GM12872 (cell line): ENCODE data around the gene PTPRG.

Experiments
- TF ChIP-seq, protein P1 (sequence below): IDR thresholded peaks from 3 replicates; pipeline ENCODE4 v1.5.1; 2011; ENCODE audit warnings: low read depth, mild to moderate bottlenecking, low read length, moderate library complexity; ENCODE audit not compliant: insufficient read depth

The PTPRG gene

DNA sequence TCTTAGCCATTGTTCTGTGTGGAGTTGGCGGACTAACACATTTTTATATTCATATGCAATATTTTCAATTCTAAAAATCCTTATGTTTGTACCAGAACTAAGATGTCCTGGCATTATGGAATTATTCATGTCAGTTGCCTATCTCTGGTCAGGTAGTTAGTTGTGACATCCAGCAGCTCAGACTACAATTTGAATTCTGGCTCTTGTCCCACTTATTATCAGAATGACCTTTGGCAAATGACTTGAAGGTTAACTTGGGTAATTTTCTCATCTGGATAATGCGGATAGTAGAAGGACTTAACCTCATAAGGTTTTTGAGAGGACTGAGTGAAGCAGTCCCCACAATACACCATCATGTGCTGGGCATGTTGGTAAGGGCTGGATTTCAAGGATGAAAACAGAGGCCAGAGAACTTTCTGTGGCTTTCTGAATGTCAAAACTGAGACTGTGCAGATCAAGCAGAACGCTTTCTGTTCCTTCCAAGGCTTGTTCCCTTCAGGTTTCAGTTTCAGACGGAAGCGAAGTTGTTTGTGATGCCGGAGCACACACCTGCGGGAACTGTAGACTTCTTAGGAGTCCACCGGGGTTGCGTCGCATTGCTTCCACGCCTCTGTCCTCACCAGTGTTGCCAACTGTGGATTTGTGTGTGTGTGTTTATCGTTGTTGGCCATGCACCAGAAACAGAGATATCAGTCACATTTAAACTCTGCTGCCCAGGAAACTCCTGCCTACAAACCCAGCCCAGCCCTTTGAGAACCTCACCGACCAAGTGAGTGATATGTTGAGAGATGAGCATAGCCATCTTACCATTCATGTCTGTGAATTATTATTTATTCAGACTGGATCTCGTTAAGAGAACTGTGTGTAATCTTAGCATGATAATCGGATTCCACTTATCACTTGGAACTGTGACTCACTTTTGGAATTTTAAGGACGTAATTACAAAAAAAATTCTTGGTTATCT is 76.0 kb downstream of the PTPRG start:
- TF ChIP-seq, protein P1, sequence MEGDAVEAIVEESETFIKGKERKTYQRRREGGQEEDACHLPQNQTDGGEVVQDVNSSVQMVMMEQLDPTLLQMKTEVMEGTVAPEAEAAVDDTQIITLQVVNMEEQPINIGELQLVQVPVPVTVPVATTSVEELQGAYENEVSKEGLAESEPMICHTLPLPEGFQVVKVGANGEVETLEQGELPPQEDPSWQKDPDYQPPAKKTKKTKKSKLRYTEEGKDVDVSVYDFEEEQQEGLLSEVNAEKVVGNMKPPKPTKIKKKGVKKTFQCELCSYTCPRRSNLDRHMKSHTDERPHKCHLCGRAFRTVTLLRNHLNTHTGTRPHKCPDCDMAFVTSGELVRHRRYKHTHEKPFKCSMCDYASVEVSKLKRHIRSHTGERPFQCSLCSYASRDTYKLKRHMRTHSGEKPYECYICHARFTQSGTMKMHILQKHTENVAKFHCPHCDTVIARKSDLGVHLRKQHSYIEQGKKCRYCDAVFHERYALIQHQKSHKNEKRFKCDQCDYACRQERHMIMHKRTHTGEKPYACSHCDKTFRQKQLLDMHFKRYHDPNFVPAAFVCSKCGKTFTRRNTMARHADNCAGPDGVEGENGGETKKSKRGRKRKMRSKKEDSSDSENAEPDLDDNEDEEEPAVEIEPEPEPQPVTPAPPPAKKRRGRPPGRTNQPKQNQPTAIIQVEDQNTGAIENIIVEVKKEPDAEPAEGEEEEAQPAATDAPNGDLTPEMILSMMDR: no peak

DNA sequence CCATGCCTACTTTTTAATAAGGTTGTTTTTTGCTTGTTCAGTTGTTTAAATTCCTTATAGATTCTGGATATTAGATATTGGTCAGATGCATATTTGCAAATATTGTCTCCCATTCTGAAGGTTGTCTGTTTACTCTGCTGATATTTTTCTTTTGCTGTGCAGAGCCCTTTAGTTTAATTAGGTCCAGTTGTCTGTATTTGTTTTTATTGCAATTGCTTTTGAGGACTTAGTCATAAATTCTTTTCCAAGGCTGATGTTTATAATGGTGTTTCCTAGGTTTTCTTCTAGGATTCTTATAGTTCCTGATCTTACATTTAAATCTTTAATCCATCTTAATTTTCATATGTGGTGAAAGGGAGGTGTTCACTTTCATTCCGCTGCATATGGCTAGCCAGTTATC is 77.4 kb downstream of the PTPRG start:
- TF ChIP-seq, protein P1: no peak

DNA sequence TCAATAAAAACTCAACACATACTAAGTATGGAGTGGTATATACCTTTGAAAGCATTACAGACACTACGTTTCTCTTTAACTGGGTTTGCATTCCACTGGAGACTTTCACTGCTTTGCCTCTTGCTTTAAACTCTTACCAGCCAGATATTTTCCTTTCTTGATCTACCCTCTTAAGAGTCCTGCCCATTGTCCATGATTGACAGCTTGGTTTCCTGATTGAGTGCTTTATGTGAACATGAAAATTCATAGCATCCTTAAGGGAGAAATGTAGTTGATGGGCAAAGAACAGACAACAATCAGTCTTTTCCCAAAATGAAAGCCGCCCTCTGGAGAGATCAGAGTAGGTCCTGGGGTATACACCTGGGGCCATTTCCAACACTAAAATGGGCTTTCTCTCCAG is 78.6 kb downstream of the PTPRG start:
- TF ChIP-seq, protein P1: no peak

DNA sequence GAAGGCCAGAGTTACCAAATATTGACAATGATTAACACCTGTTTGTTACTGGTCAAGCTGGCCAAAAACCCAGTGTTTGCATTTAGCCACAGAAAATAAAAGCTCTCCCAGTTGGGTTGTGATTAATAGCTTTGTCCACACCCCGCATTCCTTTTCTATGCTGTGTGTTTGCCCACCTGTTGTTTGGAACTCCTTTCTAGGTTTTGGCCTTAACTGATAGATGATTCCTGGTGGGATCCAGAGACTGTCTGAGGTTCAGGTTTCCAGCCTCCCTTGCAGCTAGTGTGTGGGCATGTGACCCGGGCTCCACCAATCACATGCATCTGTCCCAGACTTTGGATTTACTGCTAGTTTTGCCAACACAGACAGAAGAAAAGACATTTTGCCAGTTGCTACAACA is 83.8 kb downstream of the PTPRG start:
- TF ChIP-seq, protein P1: no peak

DNA sequence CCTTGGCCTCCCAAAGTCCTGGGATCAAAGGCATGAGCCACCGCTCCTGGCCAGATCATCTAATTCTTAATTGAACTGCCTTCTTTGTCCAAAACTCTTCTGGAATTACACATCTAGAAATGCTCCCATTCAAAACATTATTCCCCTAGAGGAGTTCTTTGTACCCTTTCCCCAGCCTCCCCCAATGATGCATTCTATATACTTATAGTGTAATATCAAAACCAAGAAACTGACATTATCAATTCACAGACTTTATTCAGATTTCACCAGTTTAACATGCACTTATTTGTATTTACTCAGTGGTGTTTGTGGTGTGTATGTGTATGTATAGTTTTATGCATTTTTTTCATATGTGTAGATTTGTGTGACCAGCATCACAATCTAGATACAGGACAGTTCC is 85.0 kb downstream of the PTPRG start:
- TF ChIP-seq, protein P1: no peak

DNA sequence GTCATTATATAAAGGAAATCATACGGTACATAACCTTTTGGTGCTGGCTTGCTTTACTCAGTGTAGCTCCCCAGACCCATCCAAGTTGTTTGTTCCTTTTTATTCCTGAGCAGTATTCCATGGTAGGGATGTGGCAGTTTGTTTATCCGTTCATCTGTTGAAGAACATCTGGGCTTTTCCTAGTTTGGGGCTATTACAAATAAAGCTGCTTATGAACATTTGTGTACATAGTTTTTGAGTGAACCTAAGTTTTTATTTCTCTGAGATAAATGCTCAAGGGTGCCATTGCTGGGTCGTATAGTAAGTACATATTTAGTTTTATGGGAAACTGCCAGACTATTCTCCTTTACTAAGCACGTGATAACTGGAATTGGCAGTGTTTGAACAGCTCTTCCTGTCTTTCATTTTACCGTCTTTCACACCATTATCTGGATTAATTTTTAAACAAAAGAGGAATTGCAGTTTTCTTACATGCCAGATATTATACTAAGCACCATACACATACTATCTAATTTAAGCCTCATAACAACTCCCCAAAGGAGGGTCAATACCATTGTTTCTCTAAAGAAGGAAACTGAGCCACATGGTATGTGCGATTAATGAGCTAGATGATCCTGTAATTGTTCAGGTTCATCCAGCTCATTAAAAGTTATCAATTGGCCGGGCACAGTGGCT is 85.6 kb downstream of the PTPRG start:
- TF ChIP-seq, protein P1: no peak

DNA sequence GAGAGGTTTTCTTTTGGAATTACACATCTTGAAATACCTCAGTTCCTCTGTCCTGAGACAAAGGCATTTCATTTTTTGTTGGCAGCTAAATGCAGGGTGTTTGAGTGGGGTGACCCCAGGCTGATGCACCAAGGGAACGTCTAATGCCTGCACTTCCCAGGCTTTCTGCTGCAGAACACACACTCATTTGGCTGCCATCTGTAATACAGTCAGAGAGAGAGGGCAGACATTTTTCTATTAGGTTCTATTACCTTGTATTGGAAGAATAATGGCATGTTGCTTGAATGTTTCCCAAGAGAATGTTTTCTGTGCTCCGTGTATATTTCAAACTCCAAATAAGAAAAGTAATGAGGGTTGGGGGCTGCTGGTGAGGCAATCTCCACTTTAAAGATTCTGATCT is 87.1 kb downstream of the PTPRG start:
- TF ChIP-seq, protein P1: no peak
